K562 (cell line): Measurements from ENCODE around the gene CNTN5. TPM values are rescaled to one million over a fixed set of nuclear protein-coding genes. Genes with fewer than 3 reads are reported as not detected.

Experiments
- ATAC-seq: fragments of 200-7000 bp; cut with Tn5 transposase; 3 replicates; pipeline ENCODE4 v1.9.1; 2020; ENCODE audit warnings: moderate library complexity
- BruUV-seq: library from RNA; stranded (reverse); fragments of 400-500 nt; replicated peaks from 2 replicates; lab custom pipeline; 2021; lab: Mats Ljungman, UMichigan
- CTCF ChIA-PET: fragments of 300-600 bp; formaldehyde crosslinking; extraction: SDS; loops from one replicate; lab custom pipeline; 2021; ENCODE audit warnings: low intra/inter-chr PET ratio; lab: Yijun Ruan, JAX
- POLR2A ChIA-PET: fragments of 300-600, 350-650 bp; sonication (Branson Sonifier 250); formaldehyde crosslinking; extraction: SDS; loops from one replicate; lab custom pipeline; 2021; ENCODE audit warnings: antibody characterized with exemption, inconsistent platforms; lab: Yijun Ruan, JAX
- DNase-seq, 4 experiments: peaks; one replicate each; pipeline versions ENCODE4 v3.0.0 to v3.0.0-alpha.2; 2011 to 2018; ENCODE audit warnings: low spot score in 3 of 4, mixed read lengths in 3 of 4; ENCODE audit errors: extremely low read depth in 1 of 4
- FAIRE-seq: peaks from 2 replicates; lab custom pipeline; 2011; peaks lifted over from hg19 to GRCh38; lab: Jason Lieb, UNC
- H2AFZ ChIP-seq: 2 replicates; pipeline ENCODE4 v1.6.0; 2011; ENCODE audit warnings: low read depth, low read length, control low read depth, inconsistent platforms
- H3K27ac ChIP-seq: fragments of 200-600 bp; 3 replicates; pipeline ENCODE4 v1.8.0; 2011; ENCODE audit warnings: low read depth, mild to moderate bottlenecking, control low read depth, inconsistent platforms, low read length, moderate library complexity, mixed read lengths; ENCODE audit errors: extremely low read depth
- H3K27me3 ChIP-seq, 2 experiments: fragments of 300-600 bp in 1 of 2; 2 replicates in 1 of 2; 3 replicates in 1 of 2; pipeline versions ENCODE4 v1.6.0 to v1.8.0; 2011; ENCODE audit warnings: inconsistent platforms in 2 of 2, low read length in 2 of 2, mild to moderate bottlenecking in 1 of 2, mixed read lengths in 1 of 2, moderate library complexity in 1 of 2; ENCODE audit not compliant: control insufficient read depth in 2 of 2, insufficient read depth in 2 of 2
- H3K36me3 ChIP-seq: fragments of 300-600 bp; 3 replicates; pipeline ENCODE4 v1.8.0; 2011; ENCODE audit warnings: mild to moderate bottlenecking, low read length, inconsistent platforms; ENCODE audit not compliant: control insufficient read depth, insufficient read depth
- H3K4me1 ChIP-seq, 2 experiments: fragments of 200-600 bp in 1 of 2; replicated peaks in 1 of 2; 2 replicates in 1 of 2; 3 replicates in 1 of 2; pipeline versions ENCODE4 v1.5.1 to v1.8.0; 2011; ENCODE audit warnings: inconsistent platforms in 2 of 2, low read length in 2 of 2, mild to moderate bottlenecking in 1 of 2, mixed read lengths in 1 of 2, moderate library complexity in 1 of 2; ENCODE audit not compliant: control insufficient read depth in 2 of 2, insufficient read depth in 2 of 2
- H3K4me2 ChIP-seq: 2 replicates; pipeline ENCODE4 v1.6.1; 2011; ENCODE audit warnings: low read length, control low read depth, inconsistent platforms, mixed read lengths; ENCODE audit not compliant: insufficient read depth
- H3K4me3 ChIP-seq: fragments of 200-600 bp; sonication (generic), shearing (Covaris generic); 2 replicates; pipeline ENCODE4 v1.5.1; 2016; ENCODE audit warnings: control low read depth, inconsistent platforms
- H3K79me2 ChIP-seq: fragments of 200-600 bp; 3 replicates; pipeline ENCODE4 v1.8.0; 2011; ENCODE audit warnings: low read length, inconsistent platforms; ENCODE audit not compliant: control insufficient read depth, insufficient read depth
- H3K9ac ChIP-seq, 2 experiments: 2 replicates each; pipeline versions ENCODE4 v1.6.0 to v1.6.1; 2011; ENCODE audit warnings: low read depth in 2 of 2, low read length in 2 of 2, control low read depth in 1 of 2, inconsistent platforms in 1 of 2, mild to moderate bottlenecking in 1 of 2, mixed read lengths in 1 of 2; ENCODE audit not compliant: insufficient read depth in 1 of 2
- H3K9me1 ChIP-seq: one replicate; pipeline ENCODE4 v1.6.0; 2011; ENCODE audit warnings: inconsistent platforms, mild to moderate bottlenecking, low read length, moderate library complexity; ENCODE audit not compliant: control insufficient read depth, insufficient read depth
- H3K9me3 ChIP-seq: replicated peaks from 2 replicates; pipeline ENCODE4 v1.5.1; 2011; ENCODE audit warnings: low read depth, low read length, inconsistent platforms; ENCODE audit not compliant: control insufficient read depth, insufficient read depth
- H4K20me1 ChIP-seq: replicated peaks from 2 replicates; pipeline ENCODE4 v1.6.1; 2011; ENCODE audit warnings: low read length, inconsistent platforms, mixed read lengths; ENCODE audit not compliant: control insufficient read depth, insufficient read depth
- ILF3 ChIP-seq: fragments of 450-650 bp; IDR thresholded peaks from 2 replicates; pipeline ENCODE4 v1.6.1; 2018; ENCODE audit warnings: antibody characterized with exemption, mild to moderate bottlenecking, moderate library complexity, borderline replicate concordance
- NCOA4 ChIP-seq: fragments of 450-650 bp; IDR thresholded peaks from 2 replicates; pipeline ENCODE4 v1.6.1; 2018; ENCODE audit warnings: mild to moderate bottlenecking; ENCODE audit not compliant: partially characterized antibody
- NR2F6 ChIP-seq: fragments of 450-650 bp; formaldehyde crosslinking; IDR thresholded peaks from 2 replicates; pipeline ENCODE4 v1.4.0; 2020; ENCODE audit warnings: mild to moderate bottlenecking
- POLR2AphosphoS2 ChIP-seq: IDR thresholded peaks from 2 replicates; pipeline ENCODE4 v1.6.1; 2012; ENCODE audit warnings: low read length, improper control_type of control experiment
- RBFOX2 ChIP-seq: fragments of 200-400 bp; formaldehyde crosslinking; IDR thresholded peaks from 2 replicates; pipeline ENCODE4 v1.6.1; 2017; ENCODE audit warnings: low read depth, mild to moderate bottlenecking, low read length, moderate library complexity
- TCF3 ChIP-seq: sonication (generic); formaldehyde crosslinking; IDR thresholded peaks from 2 replicates; pipeline ENCODE4 v1.4.0; 2020; ENCODE audit warnings: mild to moderate bottlenecking, missing genetic modification reagents
- TFAM ChIP-seq: fragments of 250-450 bp; sonication (Bioruptor Pico); conservative IDR thresholded peaks from 2 replicates; pipeline ENCODE4 v1.5.0; 2021; ENCODE audit warnings: mild to moderate bottlenecking, moderate library complexity
- ZNF408 ChIP-seq: fragments of 250-450 bp; sonication (Bioruptor Pico); IDR thresholded peaks from 2 replicates; pipeline ENCODE4 v1.4.0; 2020; ENCODE audit warnings: low read depth, mild to moderate bottlenecking, moderate library complexity
- WGBS: fragments of 100-300 bp; shearing (Covaris generic); methylation state at CpG from one replicate; pipeline ENCODE4 v1.1.6; 2016; ENCODE audit warnings: low coverage, mixed read lengths; ENCODE audit not compliant: insufficient coverage; ENCODE audit errors: missing lambda C conversion rate; 5-methylcytosine and 5-hydroxymethylcytosine counted together
- in situ Hi-C: fragments of 300-500 bp; cut with MboI; formaldehyde crosslinking; loops from 4 replicates; pipeline ENCODE4 v1.15.0; 2018; ENCODE audit warnings: inconsistent platforms, mixed read lengths
- intact Hi-C: fragments of 100-400 bp; cut with micrococcal nuclease; formaldehyde crosslinking; loops from 2 replicates; pipeline ENCODE4 v1.14.2; 2022
- polyA plus RNA-seq, 8 experiments: library from polyadenylated mRNA; depleted of rRNA in 4 of 8; stranded (reverse) in 5 of 8; unstranded in 3 of 8; fragments of >200 nt; fragmentation: Nextera tagmentation in 2 of 8; fragmentation: Illumina TruSeq in 1 of 8; extraction: Ambion mirVana in 2 of 8; extraction: Trizol in 1 of 8; gene quantifications; 2 replicates each; pipeline versions ENCODE4 v1.2.1 to v1.2.3, GENCODE V29; 2011 to 2014; ENCODE audit warnings: inconsistent platforms in 1 of 8, missing spikeins in 1 of 8
- total RNA-seq, 7 experiments: library from RNA; depleted of rRNA in 6 of 7; stranded (reverse); fragments of >200 nt in 6 of 7; fragmentation: Illumina TruSeq in 2 of 7; extraction: Trizol in 2 of 7; gene quantifications; 2 replicates each; pipeline versions ENCODE4 v1.2.1 to v1.2.3, GENCODE V29; 2011 to 2021; ENCODE audit warnings: low replicate concordance in 1 of 7
- TF ChIP-seq, protein P1 (sequence below): fragments of 450-650 bp; IDR thresholded peaks from 2 replicates; pipeline ENCODE4 v1.6.1; 2016; ENCODE audit warnings: missing biosample characterization, missing genetic modification characterization
- TF ChIP-seq, protein P2 (sequence below): fragments of 450-650 bp; formaldehyde crosslinking; IDR thresholded peaks from 2 replicates; pipeline ENCODE4 v1.4.0; 2022; ENCODE audit warnings: missing genetic modification characterization
- TF ChIP-seq, protein P3 (sequence below): IDR thresholded peaks from 2 replicates; pipeline ENCODE4 v1.6.1; 2016; ENCODE audit warnings: missing genetic modification characterization, missing compliant biosample characterization
- TF ChIP-seq, protein P4 (sequence below): fragments of 200-400 bp; formaldehyde crosslinking; IDR thresholded peaks from 2 replicates; pipeline ENCODE4 v1.6.1; 2017; ENCODE audit warnings: mild to moderate bottlenecking, low read depth, low read length, moderate library complexity
- TF ChIP-seq, protein P5 (sequence below): fragments of 450-650 bp; formaldehyde crosslinking; IDR thresholded peaks from 2 replicates; pipeline ENCODE4 v1.4.0; 2020; ENCODE audit warnings: mild to moderate bottlenecking, moderate library complexity

CNTN5 gene
- total and polyA plus RNA-seq, 9 of the 15 experiments (the other 6 are each of a cell fraction or from before 2014, with no cell fraction given) = 0.03 TPM; not detected in 8

DNA sequence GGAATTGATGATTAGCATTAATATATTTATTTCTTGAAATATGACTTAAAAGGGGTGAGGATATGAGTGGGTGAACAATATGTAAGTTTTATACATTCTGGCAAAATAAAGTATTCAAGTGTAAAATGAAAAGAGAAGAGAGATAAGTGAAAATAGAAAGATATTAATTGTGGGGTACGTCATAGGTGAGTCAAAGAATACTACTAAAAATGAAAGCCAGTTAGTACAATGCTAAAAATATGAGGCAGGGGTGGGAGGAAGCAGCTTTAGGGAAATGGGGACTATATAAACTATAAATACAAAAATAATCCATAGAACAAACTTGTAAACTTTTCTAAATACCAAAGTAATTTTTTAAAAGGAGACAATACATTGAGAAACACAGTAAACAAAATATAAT is 661.4 kb downstream of the CNTN5 start:
- no peaks in the 10 kb centered on the region for H3K36me3 ChIP-seq
- intact Hi-C loops = no loop called here
- no peak overlapping the region for H2AFZ ChIP-seq
- DNase-seq (no peak), ATAC-seq (no peak), FAIRE-seq (no peak)
- H3K4me1 ChIP-seq = no peaks in the 10 kb centered on the region
- TF ChIP-seq, protein P1, sequence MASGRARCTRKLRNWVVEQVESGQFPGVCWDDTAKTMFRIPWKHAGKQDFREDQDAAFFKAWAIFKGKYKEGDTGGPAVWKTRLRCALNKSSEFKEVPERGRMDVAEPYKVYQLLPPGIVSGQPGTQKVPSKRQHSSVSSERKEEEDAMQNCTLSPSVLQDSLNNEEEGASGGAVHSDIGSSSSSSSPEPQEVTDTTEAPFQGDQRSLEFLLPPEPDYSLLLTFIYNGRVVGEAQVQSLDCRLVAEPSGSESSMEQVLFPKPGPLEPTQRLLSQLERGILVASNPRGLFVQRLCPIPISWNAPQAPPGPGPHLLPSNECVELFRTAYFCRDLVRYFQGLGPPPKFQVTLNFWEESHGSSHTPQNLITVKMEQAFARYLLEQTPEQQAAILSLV = no peak
- TF ChIP-seq, protein P2, sequence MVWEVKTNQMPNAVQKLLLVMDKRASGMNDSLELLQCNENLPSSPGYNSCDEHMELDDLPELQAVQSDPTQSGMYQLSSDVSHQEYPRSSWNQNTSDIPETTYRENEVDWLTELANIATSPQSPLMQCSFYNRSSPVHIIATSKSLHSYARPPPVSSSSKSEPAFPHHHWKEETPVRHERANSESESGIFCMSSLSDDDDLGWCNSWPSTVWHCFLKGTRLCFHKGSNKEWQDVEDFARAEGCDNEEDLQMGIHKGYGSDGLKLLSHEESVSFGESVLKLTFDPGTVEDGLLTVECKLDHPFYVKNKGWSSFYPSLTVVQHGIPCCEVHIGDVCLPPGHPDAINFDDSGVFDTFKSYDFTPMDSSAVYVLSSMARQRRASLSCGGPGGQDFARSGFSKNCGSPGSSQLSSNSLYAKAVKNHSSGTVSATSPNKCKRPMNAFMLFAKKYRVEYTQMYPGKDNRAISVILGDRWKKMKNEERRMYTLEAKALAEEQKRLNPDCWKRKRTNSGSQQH (CRISPR knock-in tag) = no peak
- TF ChIP-seq, protein P3, sequence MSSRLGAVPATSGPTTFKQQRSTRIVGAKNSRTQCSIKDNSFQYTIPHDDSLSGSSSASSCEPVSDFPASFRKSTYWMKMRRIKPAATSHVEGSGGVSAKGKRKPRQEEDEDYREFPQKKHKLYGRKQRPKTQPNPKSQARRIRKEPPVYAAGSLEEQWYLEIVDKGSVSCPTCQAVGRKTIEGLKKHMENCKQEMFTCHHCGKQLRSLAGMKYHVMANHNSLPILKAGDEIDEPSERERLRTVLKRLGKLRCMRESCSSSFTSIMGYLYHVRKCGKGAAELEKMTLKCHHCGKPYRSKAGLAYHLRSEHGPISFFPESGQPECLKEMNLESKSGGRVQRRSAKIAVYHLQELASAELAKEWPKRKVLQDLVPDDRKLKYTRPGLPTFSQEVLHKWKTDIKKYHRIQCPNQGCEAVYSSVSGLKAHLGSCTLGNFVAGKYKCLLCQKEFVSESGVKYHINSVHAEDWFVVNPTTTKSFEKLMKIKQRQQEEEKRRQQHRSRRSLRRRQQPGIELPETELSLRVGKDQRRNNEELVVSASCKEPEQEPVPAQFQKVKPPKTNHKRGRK (tag) = no peak
- TF ChIP-seq TFAM (CRISPR knock-in tag) = no peak
- TF ChIP-seq, protein P4, sequence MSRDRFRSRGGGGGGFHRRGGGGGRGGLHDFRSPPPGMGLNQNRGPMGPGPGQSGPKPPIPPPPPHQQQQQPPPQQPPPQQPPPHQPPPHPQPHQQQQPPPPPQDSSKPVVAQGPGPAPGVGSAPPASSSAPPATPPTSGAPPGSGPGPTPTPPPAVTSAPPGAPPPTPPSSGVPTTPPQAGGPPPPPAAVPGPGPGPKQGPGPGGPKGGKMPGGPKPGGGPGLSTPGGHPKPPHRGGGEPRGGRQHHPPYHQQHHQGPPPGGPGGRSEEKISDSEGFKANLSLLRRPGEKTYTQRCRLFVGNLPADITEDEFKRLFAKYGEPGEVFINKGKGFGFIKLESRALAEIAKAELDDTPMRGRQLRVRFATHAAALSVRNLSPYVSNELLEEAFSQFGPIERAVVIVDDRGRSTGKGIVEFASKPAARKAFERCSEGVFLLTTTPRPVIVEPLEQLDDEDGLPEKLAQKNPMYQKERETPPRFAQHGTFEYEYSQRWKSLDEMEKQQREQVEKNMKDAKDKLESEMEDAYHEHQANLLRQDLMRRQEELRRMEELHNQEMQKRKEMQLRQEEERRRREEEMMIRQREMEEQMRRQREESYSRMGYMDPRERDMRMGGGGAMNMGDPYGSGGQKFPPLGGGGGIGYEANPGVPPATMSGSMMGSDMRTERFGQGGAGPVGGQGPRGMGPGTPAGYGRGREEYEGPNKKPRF = no peak
- no peak for TF ChIP-seq TCF3 (CRISPR knock-in tag)
- TF ChIP-seq, protein P5, sequence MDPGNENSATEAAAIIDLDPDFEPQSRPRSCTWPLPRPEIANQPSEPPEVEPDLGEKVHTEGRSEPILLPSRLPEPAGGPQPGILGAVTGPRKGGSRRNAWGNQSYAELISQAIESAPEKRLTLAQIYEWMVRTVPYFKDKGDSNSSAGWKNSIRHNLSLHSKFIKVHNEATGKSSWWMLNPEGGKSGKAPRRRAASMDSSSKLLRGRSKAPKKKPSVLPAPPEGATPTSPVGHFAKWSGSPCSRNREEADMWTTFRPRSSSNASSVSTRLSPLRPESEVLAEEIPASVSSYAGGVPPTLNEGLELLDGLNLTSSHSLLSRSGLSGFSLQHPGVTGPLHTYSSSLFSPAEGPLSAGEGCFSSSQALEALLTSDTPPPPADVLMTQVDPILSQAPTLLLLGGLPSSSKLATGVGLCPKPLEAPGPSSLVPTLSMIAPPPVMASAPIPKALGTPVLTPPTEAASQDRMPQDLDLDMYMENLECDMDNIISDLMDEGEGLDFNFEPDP (CRISPR knock-in tag) = no peak
- no peak for TF ChIP-seq NR2F6 (CRISPR knock-in tag)
- TF ChIP-seq ILF3 = no peak
- TF ChIP-seq ZNF408 (CRISPR knock-in tag) = no peak
- no peak for TF ChIP-seq RBFOX2
- no peak for TF ChIP-seq NCOA4
- no peak for TF ChIP-seq POLR2AphosphoS2
- H3K9me3 ChIP-seq = no peaks in the 10 kb centered on the region
- ChIA-PET POLR2A (no interaction called here), CTCF (no interaction called here)
- H3K4me2 ChIP-seq = no peak overlapping the region
- H3K9ac ChIP-seq = no peak overlapping the region
- 0% methylated on average over 1 of the region's 1 CpG for WGBS
- BruUV-seq = no TSS peak
- no peak overlapping the region for H3K4me3 ChIP-seq
- H3K79me2 ChIP-seq = no peaks in the 10 kb centered on the region
- no peak overlapping the region for H3K27ac ChIP-seq
- in situ Hi-C loops = no loop called here
- H3K9me1 ChIP-seq = no peaks in the 10 kb centered on the region
- H4K20me1 ChIP-seq = no peaks in the 10 kb centered on the region
- H3K27me3 ChIP-seq = no peaks in the 10 kb centered on the region
